Measurements from ENCODE around the gene SIK3.
A peak's percentile ranks its signal among the peaks of the same experiment; 100 is the strongest.
"Not testable (repeated sequence)": the region's sequence is repeated elsewhere in the genome, so short reads cannot be mapped to it uniquely, and the experiment has no call there.

The SIK3 gene

DNA sequence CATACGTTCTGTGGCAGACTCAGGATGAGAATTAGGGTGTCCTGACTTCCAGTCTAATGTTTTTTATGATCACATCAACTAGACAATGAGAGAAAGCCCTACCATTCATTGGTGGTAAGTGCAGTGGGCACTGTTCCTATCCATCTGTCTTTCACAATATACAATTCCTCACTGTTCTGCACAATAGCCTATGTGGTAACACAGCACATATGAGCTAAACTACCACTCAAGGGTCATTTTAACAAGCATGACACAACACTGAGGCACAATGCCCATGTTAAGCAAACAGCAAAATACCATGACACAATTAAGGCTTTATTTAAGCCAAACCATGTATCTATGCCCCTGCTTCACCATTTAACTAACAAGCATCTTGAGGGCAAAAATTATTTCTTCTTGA is 52.3 kb downstream of the SIK3 start:
- DNase-seq (ENCODE audit: low read depth), result peak; percentile 73

DNA sequence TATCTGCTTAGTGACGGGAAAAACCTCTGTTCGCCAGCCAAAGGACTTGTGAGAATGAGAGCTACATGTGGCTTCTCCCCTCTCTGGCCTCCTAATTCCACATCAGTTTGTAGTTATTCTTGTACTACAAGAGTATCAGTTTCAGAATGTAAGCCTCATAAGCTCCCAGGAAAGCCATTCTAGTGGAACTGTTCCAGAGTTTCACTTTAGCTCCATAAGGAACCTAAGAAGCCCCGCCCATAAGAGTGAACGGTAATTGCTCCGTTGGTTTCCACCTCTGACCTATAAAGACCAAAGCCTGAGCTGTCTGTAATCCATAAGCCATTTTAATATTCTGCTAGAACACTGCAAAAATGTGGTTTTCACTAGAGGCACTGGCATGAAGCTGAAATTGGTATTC is 53.0 kb downstream of the SIK3 start:
- DNase-seq (ENCODE audit: low read depth), result peak; percentile 53

DNA sequence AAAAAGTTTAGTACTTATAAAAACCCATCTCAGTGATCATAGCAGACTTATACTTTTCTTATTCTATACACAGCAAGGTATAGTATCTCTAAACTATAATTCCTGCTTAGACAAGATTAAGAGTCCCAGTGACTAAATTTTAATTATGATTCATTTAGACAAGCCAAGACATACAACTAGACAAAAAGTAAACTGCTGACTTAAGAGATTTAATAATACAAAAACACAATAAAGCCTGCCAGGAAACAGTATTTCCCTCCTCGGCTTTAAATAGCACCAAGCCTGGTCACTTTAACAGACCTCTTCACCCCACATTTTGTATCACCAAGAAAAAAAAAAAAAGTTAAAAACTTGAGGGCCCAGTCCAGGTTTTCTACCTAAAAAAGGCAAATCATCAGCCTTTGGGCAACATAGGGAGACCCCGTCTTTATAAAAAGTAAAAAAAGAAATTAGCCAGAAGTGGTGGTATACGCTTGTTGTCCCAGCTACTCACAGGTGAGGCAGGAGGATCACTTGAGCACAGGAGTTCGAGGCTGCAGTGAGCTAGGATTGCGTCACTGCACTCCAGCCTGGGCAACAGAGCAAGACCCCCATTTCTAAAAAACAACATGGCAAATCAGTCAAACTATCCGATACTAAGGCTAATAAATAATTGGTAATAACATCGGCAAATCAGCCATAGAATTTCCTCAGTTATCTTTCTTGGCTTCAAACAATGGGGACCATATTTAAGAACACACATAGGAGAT is 53.8 kb downstream of the SIK3 start:
- DNase-seq (ENCODE audit: low read depth), result no peak

DNA sequence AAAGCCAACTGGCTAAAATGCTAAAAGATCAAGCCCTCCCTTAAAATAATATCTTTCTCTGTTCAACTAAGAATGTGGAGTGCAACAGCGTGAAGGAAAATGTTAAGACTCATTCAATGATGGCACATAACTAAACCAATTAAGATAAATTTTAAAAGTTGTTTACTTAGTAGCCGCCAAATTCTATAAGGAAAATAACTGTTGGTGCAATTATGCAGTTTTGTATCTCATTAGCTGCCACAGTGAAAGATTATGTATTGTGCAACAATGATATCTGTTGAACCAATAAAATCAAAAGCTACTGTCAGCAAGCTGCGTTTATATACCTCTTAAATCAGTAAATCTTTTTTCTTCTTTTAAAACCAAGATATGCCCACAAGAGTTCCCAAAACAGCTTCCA is 55.5 kb downstream of the SIK3 start:
- no peak for DNase-seq (ENCODE audit: low read depth)

DNA sequence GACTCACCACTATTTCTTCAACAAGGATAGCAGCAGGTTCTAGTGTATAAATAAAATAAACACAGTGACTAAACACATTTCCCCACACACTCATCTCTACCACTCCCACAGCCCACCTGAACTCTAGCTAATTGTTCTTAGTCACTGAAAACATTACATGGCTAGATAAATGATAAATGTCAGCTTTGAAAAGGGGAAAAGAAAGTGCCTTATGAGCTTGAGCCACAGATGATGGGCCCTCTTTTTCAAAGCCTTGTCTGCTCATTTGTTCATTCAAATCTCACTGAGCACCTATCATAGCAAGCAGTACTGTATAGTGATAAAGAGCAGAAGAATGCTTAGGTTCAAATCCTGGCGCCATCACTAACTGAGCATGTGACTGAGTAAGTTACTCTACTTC is 58.3 kb downstream of the SIK3 start:
- DNase-seq (ENCODE audit: low read depth), result peak; percentile 36

DNA sequence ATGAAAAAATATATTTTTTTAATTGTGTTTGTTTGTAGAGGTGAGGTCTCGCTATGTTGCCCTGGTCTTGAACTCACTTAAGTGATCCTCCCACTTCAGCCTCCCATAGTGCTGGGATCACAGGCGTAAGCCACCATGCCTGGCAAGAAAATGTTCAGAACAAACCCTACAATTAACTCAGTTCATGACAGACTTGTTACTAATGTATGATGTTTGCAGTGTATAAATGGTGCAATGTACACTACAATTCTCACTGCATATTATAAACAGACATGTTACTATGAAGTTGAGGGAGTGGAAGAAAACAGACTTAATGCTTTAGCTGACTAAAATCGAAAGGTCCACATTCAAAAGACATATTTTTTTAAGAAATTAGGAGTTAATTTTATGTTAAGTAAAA is 59.0 kb downstream of the SIK3 start:
- no peak for DNase-seq (ENCODE audit: low read depth)

DNA sequence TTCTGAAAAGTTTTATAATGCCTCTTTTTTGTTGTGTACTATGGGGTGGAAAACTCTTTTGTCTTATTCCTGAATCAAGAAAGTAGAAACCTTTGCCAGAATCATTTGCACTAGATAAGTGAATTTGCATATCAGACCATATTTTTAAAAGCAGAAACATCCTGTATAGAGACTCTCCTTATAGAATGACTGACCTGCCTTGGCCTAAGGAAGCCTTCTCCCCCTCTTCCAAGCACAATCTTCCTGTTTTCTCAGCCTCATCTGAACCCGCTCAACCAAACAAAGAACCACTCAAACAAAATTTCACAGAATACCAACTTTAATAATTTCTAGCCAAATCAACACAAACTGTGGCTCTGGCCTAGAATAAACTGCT is 60.3 kb downstream of the SIK3 start:
- no peak for DNase-seq (ENCODE audit: low read depth)

DNA sequence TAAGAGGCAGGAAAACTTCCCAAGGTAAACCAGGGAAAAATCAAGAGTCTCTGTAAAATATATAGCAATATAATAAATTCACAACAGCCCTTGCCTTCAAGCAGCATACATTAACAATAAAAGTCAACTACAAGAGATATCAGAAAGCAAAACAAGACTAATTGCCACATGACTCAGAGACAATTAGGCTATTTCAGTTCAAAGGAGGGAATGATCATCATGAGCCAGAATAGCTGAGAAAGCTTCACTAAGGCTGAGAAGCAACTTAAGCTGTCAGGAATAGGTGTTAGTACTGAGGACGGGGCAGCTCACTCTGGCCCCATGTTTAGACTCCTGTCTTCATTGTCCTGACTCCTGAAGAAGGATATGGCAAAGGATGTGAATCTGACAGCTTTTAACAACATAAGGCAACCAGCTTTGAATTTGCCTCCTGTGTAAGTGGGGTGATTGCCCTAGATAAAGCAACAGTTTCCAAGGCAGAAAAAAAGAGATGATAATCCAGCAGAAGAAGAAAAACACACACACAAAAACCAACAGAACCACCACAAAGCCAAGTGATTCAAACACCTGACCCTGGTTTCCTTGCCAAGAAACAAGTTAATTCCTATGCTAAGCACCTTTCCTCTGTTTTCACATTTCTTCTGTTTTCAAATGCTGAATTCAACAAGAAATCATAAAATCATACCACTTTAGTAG is 60.8 kb downstream of the SIK3 start:
- DNase-seq (ENCODE audit: low read depth), result peak; percentile 38

DNA sequence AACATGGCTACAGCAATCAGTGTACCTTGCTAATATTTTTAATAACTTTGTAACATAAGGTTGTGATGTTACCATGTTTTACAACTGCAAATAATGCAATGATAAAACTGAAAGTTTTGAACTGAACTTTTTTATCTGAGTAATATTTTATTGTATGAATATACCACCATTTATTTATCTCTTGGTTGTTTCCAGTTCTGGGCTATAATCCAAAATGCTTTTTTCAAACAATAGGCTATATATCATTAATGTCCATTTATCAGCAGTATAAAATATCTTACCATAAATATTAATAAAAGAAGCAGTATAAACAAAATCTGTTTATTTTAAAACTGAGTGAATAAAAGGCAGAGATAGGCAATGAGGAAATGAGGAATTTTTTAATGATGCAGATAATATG is 63.3 kb downstream of the SIK3 start:
- no peak for DNase-seq (ENCODE audit: low read depth)

DNA sequence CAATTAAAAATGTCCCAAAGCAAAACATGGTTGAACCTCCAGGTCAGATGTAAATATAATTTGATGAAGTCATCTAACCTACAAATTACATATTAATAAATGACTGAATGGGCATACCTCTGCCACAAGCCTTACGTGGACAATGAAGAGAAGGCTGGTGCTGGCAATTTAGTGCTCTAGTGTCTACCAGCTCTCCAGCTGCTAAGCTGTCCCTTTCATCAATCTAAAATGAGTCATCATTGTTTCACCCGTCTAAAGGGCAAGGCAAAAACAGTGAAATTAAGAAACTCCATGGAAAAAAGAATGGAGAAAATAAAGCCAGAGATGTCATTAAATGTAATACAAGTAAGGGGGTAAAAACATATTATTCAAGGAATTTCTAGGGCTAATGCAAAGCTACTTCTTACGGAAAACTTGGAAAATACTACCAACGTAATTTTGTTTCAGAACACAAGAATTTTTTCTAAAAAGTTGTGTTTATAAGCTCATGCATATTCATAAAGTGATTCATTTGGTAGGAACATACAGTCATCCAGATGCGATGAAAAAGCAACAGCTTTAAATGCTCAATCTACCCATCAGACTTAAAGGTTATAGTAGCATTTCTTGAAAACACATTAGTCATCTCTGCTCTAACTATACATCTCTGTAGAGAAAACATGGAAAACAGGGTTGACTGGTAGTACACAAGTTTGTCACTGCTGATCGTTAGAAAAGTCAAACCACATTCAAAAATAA is 71.5 kb downstream of the SIK3 start:
- DNase-seq (ENCODE audit: low read depth), result peak; percentile 72

DNA sequence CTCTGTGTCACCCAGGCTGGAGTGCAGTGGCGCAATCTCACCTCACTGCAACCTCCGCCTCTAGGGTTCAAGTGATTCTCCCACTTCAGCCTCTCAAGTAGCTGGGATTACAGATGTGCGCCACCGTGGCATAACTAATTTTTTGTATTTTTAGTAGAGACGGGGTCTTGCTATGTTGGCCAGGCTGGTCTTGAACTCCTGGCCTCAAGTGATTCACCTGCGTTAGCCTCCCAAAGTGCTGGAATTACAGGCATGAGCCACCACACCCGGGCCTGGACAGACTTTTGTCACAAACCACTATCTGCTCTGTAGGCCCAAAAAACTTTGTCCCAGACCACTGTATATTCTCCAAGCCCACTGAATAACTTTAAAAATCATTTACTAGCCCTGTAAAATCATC is 74.5 kb downstream of the SIK3 start:
- not testable (repeated sequence) for DNase-seq (ENCODE audit: low read depth)

DNA sequence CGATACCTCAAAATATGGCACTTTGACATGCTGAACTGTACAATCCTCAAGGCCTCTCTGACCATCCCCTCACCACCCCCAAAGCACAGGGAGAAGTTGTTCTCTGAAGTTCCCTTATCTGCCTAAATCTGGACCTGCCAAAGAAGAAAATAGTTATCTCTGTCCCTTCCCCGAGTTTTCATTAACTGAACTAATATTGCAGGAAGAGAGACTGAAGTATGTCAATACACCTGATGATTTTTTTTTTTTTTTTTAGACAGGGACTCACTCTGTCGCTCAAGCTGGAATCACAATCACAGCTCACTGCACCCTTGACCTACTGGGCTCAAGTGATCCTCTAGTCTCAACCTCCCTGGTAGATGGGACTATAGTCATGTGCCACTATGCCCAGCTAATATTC is 75.0 kb downstream of the SIK3 start:
- no peak for DNase-seq (ENCODE audit: low read depth)

DNA sequence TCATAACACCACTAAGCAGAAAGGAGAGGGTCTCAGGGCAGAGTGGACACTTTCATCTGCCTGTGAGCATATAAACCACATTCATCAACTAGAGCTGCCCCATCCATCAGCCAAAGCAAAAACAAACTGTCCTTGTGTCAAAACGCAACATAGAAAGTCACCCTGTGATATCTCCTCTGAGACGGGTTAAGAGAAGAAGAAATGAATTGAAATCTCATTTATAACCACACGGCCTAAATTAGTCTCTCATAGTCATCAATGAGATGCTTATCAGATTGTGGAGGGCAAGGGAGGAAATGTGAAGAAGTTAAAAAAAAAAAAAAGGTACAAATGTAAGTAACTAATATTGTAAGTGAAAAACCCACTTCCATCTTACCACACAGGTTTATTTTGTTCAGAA is 75.7 kb downstream of the SIK3 start:
- DNase-seq (ENCODE audit: low read depth), result no peak

DNA sequence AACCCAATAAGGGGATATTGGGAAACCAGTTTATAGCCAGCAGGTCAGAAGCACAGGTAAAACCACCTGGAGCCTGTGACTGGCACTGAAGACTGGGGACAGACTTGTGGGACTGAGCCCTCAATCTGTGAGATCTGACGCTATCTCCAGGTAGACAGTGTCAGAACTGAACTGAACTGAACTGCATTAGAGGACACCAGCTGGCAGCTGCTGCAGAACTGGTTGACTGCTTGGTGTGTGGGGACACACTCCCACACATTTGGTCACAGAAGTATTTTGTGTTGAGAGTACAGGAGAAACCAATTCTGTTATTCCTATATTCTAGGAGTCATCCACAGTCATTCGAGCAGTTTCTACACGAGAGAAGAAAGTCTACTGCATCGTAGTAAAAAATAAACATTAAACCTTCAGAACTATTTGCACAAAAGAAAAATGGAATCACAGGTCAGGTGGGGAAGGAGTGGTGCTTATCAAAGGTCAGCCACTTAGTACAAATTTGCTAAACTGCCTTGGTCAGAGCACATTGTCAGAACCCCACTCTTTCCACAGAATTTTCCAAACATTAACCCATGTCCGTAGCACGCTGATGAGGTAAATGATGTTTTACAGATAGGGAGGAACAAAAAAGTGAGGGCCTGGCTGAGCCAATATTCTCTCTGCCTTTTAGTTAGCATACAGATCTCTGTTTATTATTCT is 77.2 kb downstream of the SIK3 start:
- DNase-seq (ENCODE audit: low read depth), result no peak

DNA sequence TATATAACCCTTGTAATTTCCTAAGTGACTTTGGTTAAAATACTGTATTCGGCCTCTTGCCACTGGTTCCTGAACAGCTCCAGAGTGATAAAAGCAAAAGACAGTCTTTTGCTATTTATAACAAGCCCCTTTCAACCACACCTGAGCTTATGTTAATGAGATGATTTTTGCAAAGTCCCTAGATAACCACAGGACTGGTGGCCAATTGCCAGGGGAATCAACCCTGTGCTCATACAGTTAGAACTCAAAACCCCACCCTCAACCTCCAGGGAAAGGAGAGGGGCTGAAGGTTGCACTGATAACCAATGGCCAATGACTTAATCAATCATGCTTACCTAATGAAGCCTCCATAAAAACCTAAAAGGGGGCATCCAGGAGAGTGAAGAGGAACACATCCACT is 77.9 kb downstream of the SIK3 start:
- DNase-seq (ENCODE audit: low read depth), result no peak

DNA sequence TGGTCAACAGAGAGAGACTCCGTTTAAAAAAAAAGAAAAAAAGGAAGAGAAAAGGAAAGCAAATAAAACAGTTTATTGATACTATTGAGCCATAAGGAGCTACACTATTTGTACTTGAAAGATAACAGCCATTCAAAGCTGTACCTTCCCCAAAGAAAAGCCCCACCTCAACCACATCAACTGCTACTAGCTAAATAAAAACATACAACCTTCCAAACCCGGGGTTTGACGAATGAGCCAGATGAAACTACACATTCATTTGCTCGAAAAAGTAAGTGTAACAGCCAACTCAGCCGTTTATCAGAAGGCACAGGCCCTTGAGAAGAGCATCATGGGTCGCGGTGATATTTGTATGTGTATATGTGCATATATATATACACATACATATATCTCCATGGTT is 78.4 kb downstream of the SIK3 start:
- no peak for DNase-seq (ENCODE audit: low read depth)

DNA sequence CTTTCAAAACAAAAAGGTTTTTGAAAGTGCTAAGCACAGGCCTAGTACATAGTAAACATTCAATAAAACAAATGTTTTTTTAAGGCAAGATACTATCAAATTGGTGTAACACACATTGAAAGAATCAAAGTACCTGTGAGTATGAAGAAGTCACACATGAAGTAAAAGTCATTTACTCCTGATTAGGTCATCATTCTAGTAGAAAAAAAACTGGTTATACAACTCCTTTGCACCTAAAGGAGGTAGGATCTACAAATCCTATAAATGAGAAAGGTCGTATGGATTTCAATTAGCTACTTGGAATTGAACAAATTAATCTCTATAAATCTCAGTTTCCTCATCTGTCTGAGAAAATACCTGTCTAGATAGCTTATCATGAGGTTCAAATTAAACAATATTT is 80.8 kb downstream of the SIK3 start:
- no peak for DNase-seq (ENCODE audit: low read depth)

DNA sequence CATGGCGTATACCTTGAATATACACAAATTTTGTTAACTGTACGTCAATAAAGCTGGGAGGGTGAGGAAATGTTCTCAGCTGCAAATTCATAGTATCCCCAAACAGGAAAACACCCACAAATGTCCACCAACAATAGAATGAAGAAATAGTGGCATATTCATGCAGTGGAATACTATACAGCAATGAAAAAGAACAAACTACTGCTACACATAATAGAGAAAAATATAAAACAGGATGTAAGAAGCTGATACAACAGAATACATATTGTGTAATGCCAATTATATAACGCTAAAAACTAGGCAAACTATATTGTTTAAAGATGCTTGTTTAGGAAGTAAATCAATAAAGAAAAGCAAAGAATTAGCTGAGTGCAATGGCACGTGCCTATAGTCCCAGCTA is 81.5 kb downstream of the SIK3 start:
- no peak for DNase-seq (ENCODE audit: low read depth)

DNA sequence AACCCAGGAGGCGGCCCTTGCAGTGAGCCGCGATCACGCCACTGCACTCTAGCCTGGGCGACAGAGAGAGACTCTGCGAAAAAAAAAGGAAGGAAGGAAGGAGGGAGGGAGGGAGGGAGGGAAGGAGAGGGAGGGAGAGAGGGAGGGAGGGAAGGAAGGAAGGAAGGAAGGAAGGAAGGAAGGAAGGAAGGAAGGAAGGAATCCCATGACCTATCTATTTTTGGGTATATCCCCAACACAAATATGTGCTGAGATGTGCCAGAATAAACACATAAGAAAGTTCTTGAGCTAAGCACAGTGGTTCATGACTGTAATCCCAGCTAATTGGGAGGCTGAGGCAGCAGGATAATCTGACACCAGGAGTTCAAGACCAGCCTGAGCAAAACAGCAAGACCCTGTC is 82.0 kb downstream of the SIK3 start:
- DNase-seq (ENCODE audit: low read depth), result no peak

DNA sequence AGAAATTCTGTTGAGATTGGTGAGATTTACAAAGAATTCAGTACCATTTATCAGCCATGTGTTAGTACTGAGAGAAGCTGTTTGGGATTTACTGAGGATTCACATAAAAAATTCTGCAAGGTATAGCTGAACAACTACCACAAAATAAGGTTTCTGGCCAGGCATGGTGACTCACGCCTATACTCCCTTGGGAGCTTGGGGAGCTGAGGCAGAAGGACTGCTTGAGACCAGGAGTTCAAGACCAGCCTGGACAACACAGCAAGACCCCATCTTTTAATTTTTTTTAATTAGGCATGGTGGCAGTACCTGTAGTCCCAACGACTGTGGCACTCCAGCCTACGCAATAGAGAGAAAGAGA is 86.7 kb downstream of the SIK3 start:
- no peak for DNase-seq (ENCODE audit: low read depth)

DNA sequence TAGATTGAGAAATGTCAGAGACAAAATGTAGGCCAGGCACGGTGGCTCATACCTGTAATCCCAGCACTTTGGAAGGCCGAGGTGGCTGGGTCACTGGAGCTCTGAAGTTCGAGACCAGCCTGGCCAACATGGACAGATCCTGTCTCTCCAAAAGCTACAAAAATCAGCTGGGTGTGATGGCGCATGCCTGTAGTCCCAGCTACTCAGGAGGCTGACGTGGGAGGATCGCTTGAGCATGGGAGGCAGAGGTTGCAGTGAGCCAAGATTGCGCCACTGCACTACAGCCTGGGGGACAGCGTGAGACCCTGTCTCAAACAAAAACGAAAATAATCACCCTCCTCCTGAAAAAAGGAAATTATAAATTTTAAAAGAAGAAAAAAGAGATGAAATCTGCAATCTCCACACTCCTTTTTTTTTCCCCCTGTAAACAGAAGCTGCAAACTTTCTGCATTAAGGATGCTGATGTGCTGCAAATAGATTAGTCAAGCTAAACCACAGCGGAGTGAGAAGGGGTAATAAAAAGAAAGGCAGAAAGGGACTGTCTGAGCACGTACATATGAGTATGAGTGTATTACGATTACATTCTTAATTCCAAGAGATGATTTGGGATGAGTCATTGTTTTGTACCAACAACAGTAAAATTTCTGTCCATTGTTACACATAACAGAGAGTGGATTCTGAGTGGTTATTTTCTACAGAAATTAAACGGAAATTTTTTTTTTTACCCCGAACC is 87.3 kb downstream of the SIK3 start:
- peak; percentile 96 for DNase-seq (ENCODE audit: low read depth)
